Ovary (tissue), 3 donors: ENCODE data around the gene COL17A1.

Experiments
- EP300 ChIP-seq: sonication (generic); formaldehyde crosslinking; IDR thresholded peaks from one replicate; pipeline ENCODE4 v1.6.1; 2017; ENCODE audit warnings: antibody characterized with exemption
- POLR2A ChIP-seq: fragments of 450-650 bp; IDR thresholded peaks from one replicate; pipeline ENCODE4 v1.6.1; 2017; ENCODE audit warnings: antibody characterized with exemption, mild to moderate bottlenecking, moderate library complexity
- TF ChIP-seq, protein P1 (sequence below), 3 donors: fragments of 450-650 bp in 2 of 3; fragments of 200-600 bp in 1 of 3; IDR thresholded peaks; one replicate each; pipeline versions ENCODE4 v1.5.1 to v1.8.0; 2016 to 2022; ENCODE audit warnings: antibody characterized with exemption in 3 of 3, mild to moderate bottlenecking in 1 of 3
- donor health status: DM: no; HTN: no; CAD: no.

DNA sequence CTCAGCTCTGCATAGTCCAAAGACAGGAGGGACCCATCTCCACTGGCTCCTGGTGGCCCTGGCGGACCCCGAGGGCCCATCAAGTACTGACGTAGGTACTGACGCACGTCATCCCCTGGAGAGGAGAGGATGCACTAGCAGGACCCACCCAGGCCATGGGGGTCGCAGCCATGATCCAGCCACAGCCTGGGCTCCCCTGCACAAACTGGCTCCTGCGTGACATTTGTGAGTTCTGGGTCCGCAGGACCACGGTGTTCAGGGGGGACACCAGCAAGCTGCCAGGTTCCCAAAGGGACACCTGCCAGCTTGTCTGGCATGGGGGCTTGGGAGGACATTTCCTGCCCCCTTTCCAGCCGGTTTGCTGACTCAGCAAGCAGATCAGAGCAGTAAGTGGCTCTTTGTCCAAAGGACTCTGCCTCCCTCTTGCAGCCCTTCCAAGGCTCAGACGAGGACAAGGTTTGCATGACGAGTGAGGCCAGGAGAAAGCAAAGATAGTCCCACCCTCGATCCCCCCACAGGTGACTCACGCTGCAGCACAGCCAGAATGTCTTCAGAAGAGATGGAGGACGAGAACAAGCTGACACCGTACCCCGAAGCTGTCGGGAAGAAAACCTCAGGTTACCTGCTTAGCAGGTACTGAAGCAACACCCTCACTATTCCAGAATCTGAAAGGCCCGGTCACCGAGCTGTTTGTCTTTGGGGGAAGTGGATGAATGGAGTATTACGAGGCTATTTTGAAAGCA is 49.0 kb downstream of the COL17A1 start:
- TF ChIP-seq, protein P1, sequence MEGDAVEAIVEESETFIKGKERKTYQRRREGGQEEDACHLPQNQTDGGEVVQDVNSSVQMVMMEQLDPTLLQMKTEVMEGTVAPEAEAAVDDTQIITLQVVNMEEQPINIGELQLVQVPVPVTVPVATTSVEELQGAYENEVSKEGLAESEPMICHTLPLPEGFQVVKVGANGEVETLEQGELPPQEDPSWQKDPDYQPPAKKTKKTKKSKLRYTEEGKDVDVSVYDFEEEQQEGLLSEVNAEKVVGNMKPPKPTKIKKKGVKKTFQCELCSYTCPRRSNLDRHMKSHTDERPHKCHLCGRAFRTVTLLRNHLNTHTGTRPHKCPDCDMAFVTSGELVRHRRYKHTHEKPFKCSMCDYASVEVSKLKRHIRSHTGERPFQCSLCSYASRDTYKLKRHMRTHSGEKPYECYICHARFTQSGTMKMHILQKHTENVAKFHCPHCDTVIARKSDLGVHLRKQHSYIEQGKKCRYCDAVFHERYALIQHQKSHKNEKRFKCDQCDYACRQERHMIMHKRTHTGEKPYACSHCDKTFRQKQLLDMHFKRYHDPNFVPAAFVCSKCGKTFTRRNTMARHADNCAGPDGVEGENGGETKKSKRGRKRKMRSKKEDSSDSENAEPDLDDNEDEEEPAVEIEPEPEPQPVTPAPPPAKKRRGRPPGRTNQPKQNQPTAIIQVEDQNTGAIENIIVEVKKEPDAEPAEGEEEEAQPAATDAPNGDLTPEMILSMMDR (IDR thresholded peaks at IDR 0.05): no peak
- TF ChIP-seq POLR2A (no peak), EP300 (no peak)
